K562 (cell line): ENCODE results near the gene PGGHG. TPM values are rescaled to one million over a fixed set of nuclear protein-coding genes. Genes with fewer than 3 reads are reported as not detected.

Experiments
- ARNT ChIP-seq, 2 experiments: fragments of 450-650 bp; IDR thresholded peaks; 2 replicates each; pipeline ENCODE4 v1.6.1; 2016; ENCODE audit warnings: mild to moderate bottlenecking in 1 of 2
- ILK ChIP-seq: fragments of 450-650 bp; IDR thresholded peaks from 2 replicates; pipeline ENCODE4 v1.6.1; 2016; ENCODE audit warnings: missing genetic modification characterization, low read depth, mild to moderate bottlenecking, missing compliant biosample characterization, moderate library complexity, borderline replicate concordance
- PCBP2 ChIP-seq: fragments of 200-400 bp; formaldehyde crosslinking; IDR thresholded peaks from 2 replicates; pipeline ENCODE4 v1.6.1; 2018; ENCODE audit warnings: low read length, low read depth, mild to moderate bottlenecking, moderate library complexity; ENCODE audit not compliant: poor library complexity, severe bottlenecking
- PRDM10 ChIP-seq: fragments of 450-650 bp; IDR thresholded peaks from 2 replicates; pipeline ENCODE4 v1.6.1; 2018; ENCODE audit not compliant: partially characterized antibody
- THRAP3 ChIP-seq: fragments of 450-650 bp; IDR thresholded peaks from 2 replicates; pipeline ENCODE4 v1.6.1; 2016; ENCODE audit warnings: mild to moderate bottlenecking, inconsistent platforms, borderline replicate concordance
- ZC3H8 ChIP-seq: fragments of 450-650 bp; IDR thresholded peaks from 2 replicates; pipeline ENCODE4 v1.6.1; 2017
- ZFP91 ChIP-seq: sonication (generic); formaldehyde crosslinking; IDR thresholded peaks from 2 replicates; pipeline ENCODE4 v1.8.0; 2022; ENCODE audit warnings: mild to moderate bottlenecking, missing genetic modification reagents
- ZNF140 ChIP-seq: fragments of 250-450 bp; sonication (Bioruptor Pico); IDR thresholded peaks from 2 replicates; pipeline ENCODE4 v1.8.0; 2021; ENCODE audit warnings: moderate library complexity, mild to moderate bottlenecking, inconsistent platforms
- ZNF584 ChIP-seq: fragments of 200-800 bp; sonication (Bioruptor generic); IDR thresholded peaks from 2 replicates; pipeline ENCODE4 v1.6.1; 2016; ENCODE audit warnings: low read depth, mild to moderate bottlenecking, missing genetic modification characterization, missing compliant biosample characterization
- polyA plus RNA-seq, 8 experiments: library from polyadenylated mRNA; depleted of rRNA in 4 of 8; stranded (reverse) in 5 of 8; unstranded in 3 of 8; fragments of >200 nt; fragmentation: Nextera tagmentation in 2 of 8; fragmentation: Illumina TruSeq in 1 of 8; extraction: Ambion mirVana in 2 of 8; extraction: Trizol in 1 of 8; gene quantifications; 2 replicates each; pipeline versions ENCODE4 v1.2.1 to v1.2.3, GENCODE V29; 2011 to 2014; ENCODE audit warnings: inconsistent platforms in 1 of 8, missing spikeins in 1 of 8
- total RNA-seq, 7 experiments: library from RNA; depleted of rRNA in 6 of 7; stranded (reverse); fragments of >200 nt in 6 of 7; fragmentation: Illumina TruSeq in 2 of 7; extraction: Trizol in 2 of 7; gene quantifications; 2 replicates each; pipeline versions ENCODE4 v1.2.1 to v1.2.3, GENCODE V29; 2011 to 2021; ENCODE audit warnings: low replicate concordance in 1 of 7
- TF ChIP-seq, protein P1 (sequence below): fragments of 450-650 bp; IDR thresholded peaks from 2 replicates; pipeline ENCODE4 v1.7.0; 2016; ENCODE audit warnings: borderline replicate concordance
- TF ChIP-seq, protein P2 (sequence below): IDR thresholded peaks from 2 replicates; pipeline ENCODE4 v1.6.1; 2016; ENCODE audit warnings: missing genetic modification characterization, missing compliant biosample characterization
- TF ChIP-seq, protein P3 (sequence below): sonication (generic); formaldehyde crosslinking; IDR thresholded peaks from 2 replicates; pipeline ENCODE4 v1.8.1; 2023; ENCODE audit warnings: mild to moderate bottlenecking, missing genetic modification reagents

PGGHG gene
- total and polyA plus RNA-seq, 9 of the 15 experiments (the other 6 are each of a cell fraction or from before 2014, with no cell fraction given) = 0.38 to 85.1 (median 18.1) TPM

DNA sequence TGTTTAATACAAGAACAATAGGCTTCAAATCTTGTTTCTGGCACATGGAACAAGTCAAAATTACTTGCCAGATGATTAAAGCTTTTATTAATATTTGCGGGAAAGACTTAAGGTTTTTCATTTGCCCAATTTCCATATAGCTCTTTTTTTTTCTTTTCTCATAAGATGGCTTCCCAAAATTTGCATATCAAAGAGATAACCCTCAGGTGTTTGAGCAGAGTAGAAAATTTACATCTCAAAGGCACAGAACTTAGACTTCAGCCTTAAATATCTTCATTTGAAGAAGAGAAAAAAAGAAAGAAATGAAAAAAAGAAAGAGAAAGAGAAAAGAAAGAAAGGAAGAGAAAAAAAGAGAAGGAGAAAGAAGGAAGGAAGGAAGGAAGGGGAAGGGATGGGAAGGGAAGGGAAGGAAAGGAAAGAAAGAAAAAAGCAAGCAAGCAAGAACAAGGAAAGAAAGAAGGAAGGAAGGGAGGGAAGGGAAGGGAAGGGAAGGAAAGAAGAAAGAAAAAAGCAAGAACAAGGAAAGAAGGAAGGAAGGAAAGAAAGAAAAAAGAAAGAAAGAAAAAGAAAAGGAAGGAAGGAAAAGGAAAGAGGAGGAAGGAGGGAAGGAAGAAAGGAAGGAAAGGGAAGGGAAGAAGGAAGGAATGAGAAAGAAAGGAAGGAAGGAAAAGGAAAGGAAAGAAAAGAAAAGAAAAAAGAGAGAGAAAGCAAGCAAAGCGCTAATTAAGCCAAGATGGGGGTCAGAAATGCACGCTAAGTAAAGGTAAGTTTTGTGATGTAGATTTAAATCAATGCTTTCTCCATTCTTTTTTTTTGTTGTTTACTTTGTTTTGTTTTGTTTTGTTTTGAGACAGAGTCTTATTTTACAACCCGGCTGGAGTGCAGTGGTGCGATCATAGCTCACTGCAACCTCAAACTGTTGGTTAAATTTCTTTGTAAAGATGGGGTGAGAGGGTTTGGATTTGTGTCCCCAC is 51.9 kb downstream of the PGGHG start (continued):
- TF ChIP-seq, protein P1, sequence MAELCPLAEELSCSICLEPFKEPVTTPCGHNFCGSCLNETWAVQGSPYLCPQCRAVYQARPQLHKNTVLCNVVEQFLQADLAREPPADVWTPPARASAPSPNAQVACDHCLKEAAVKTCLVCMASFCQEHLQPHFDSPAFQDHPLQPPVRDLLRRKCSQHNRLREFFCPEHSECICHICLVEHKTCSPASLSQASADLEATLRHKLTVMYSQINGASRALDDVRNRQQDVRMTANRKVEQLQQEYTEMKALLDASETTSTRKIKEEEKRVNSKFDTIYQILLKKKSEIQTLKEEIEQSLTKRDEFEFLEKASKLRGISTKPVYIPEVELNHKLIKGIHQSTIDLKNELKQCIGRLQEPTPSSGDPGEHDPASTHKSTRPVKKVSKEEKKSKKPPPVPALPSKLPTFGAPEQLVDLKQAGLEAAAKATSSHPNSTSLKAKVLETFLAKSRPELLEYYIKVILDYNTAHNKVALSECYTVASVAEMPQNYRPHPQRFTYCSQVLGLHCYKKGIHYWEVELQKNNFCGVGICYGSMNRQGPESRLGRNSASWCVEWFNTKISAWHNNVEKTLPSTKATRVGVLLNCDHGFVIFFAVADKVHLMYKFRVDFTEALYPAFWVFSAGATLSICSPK = peak; percentile 95
- TF ChIP-seq PRDM10 (no peak), THRAP3 (peak; percentile 88), ARNT (IDR thresholded peaks at IDR 0.05) (0 out of 4 replicates have a peak, but pooled peaks of 1 of the 2 experiments have one; percentile 59), ILK (no peak), ZFP91 (CRISPR knock-in tag) (no peak), ZC3H8 (peak; percentile 91), ZNF140 (CRISPR knock-in tag) (no peak), ZNF584 (no peak), PCBP2 (peak; percentile 76)
- TF ChIP-seq, protein P2, sequence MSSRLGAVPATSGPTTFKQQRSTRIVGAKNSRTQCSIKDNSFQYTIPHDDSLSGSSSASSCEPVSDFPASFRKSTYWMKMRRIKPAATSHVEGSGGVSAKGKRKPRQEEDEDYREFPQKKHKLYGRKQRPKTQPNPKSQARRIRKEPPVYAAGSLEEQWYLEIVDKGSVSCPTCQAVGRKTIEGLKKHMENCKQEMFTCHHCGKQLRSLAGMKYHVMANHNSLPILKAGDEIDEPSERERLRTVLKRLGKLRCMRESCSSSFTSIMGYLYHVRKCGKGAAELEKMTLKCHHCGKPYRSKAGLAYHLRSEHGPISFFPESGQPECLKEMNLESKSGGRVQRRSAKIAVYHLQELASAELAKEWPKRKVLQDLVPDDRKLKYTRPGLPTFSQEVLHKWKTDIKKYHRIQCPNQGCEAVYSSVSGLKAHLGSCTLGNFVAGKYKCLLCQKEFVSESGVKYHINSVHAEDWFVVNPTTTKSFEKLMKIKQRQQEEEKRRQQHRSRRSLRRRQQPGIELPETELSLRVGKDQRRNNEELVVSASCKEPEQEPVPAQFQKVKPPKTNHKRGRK (tag) = peak; percentile 100
- TF ChIP-seq, protein P3, sequence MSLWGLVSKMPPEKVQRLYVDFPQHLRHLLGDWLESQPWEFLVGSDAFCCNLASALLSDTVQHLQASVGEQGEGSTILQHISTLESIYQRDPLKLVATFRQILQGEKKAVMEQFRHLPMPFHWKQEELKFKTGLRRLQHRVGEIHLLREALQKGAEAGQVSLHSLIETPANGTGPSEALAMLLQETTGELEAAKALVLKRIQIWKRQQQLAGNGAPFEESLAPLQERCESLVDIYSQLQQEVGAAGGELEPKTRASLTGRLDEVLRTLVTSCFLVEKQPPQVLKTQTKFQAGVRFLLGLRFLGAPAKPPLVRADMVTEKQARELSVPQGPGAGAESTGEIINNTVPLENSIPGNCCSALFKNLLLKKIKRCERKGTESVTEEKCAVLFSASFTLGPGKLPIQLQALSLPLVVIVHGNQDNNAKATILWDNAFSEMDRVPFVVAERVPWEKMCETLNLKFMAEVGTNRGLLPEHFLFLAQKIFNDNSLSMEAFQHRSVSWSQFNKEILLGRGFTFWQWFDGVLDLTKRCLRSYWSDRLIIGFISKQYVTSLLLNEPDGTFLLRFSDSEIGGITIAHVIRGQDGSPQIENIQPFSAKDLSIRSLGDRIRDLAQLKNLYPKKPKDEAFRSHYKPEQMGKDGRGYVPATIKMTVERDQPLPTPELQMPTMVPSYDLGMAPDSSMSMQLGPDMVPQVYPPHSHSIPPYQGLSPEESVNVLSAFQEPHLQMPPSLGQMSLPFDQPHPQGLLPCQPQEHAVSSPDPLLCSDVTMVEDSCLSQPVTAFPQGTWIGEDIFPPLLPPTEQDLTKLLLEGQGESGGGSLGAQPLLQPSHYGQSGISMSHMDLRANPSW (CRISPR knock-in tag) = no peak
